ENCODE data around the gene FGR. TPM values are rescaled to one million over a fixed set of nuclear protein-coding genes. Genes with fewer than 3 reads are reported as not detected.

FGR gene
- total RNA-seq, 1 experiment from 2014 or later = not detected

DNA sequence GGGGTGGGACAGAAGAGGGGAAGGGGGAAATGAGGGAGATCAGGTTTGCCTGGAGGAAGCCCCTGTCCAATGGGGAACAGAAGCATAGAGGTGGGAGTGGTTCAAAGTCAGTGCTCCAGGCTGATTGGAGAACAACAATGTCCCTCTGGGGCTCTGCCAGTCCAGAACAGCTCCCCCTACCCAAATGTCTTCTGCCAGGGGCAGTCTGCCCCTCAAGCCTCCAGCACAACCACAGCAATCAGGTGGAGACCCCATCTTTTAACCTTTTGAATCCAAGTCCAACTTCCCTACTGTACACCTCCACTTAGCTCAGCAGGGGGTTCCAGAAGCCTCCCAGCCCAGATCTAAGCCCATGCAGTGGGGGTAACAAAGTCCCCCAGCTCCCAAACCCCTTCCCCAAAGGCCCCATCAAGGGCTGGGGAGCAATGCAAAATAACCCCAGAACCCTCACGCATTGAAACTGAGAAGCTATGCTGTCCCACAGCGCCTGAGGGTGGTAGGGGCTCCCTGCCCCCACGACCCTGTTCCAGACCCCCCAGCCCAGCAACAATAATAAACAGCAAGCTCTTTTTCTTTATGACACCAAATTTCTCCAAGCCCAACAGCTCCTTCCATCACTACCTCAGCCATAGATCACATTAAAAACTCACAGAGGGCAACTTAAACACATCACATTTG is 34.3 kb downstream of the FGR start:
- CTCF ChIA-PET = interaction anchor here (0.6 to 2.5 kb wide), 8 partner anchors 30 to 1109 kb away, joined by 3 to 37 read pairs (median 5); no protein-coding TSS in a partner anchor
- H3K4me3 ChIP-seq = no peak overlapping the region

DNA sequence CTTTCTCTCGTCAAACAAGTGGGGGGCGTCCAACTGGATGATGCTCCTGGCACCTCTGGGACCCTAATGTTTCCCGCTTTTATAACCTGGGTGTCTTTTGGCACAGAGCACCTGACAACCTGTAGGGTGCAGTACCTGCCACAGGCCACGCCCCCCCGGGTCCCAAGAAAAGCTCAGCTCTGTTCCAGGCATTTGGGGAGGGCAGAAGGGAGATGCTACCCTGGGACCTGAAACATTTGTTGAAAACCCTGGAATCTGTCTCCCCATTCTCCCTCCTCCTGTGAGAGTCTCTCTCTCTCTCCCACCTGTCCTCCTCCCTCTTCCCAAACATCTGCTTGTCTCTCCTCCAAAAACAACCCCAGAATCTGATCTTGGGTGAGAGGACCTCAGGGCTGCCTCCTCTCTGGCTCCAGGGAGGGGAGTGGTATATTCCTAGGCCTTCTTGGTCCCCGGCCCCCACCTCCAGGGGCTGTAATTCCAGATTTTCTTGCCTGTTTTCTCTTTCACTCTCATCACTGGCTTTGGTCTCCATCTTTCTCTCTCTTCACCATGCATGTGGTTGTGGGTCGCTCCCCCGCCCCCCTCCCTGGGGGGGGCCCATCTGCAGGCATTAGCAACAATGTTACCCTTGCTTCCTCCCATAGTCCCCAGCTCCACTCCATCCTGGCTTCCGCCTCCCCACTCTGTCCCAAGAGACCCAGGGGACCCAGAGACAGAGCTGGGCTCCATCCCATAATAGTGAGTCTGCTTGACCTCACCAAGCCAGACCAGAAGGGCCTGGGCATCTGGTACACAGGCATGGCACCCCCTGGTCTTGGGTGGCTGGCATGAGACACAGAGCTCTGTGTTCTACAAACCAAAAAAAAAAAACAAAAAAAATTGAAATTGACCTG is 35.1 kb downstream of the FGR start:
- intact Hi-C loops (cut with micrococcal nuclease; ENCODE audit: unreplicated experiment) = loop anchor here (5.0 kb wide), 1 partner anchor 183 kb away; no protein-coding TSS in a partner anchor
- H3K4me3 ChIP-seq = no peak overlapping the region
- H3K4me1 ChIP-seq (replicated peaks; ENCODE audit: insufficient read depth) = peaks cover 13% of the 10 kb centered on the region

More for the DNA sequence above, 34.3 kb downstream of the FGR start:
- Histone ChIP-seq H3F3A (ENCODE audit: insufficient read depth, low read depth) (peaks cover 3% of the 10 kb centered on the region; the same call in 1 of the 2 replicates), H3K4me1 (replicated peaks; ENCODE audit: insufficient read depth) (peaks cover 13% of the 10 kb centered on the region), H3K4me2 (no peak overlapping the region), H3K27ac (no peak overlapping the region), H2AFZ (no peak overlapping the region), H3K9me2 (ENCODE audit: insufficient read depth) (no peaks in the 10 kb centered on the region), H3K9me3 (ENCODE audit: insufficient read depth, low read depth) (no peaks in the 10 kb centered on the region), H4K20me1 (ENCODE audit: insufficient read depth) (peaks cover 12% of the 10 kb centered on the region), H3K79me2 (ENCODE audit: low read depth) (peaks cover 40% of the 10 kb centered on the region), H3K27me3 (ENCODE audit: insufficient read depth, low read depth) (no peaks in the 10 kb centered on the region), H3K36me3 (ENCODE audit: low read depth) (no peaks in the 10 kb centered on the region)
- no TSS peak for BruUV-seq (replicated peaks)
- no peak for DNase-seq
- POLR2A ChIA-PET (ENCODE audit: unreplicated experiment) = no interaction called here
- intact Hi-C loops (cut with micrococcal nuclease; ENCODE audit: unreplicated experiment) = loop anchor here (5.0 kb wide), 1 partner anchor 183 kb away; no protein-coding TSS in a partner anchor
- TF ChIP-seq EZH2 (IDR thresholded peaks at IDR 0.05; ENCODE audit: low read depth) = no peak
- TF ChIP-seq, protein P1, sequence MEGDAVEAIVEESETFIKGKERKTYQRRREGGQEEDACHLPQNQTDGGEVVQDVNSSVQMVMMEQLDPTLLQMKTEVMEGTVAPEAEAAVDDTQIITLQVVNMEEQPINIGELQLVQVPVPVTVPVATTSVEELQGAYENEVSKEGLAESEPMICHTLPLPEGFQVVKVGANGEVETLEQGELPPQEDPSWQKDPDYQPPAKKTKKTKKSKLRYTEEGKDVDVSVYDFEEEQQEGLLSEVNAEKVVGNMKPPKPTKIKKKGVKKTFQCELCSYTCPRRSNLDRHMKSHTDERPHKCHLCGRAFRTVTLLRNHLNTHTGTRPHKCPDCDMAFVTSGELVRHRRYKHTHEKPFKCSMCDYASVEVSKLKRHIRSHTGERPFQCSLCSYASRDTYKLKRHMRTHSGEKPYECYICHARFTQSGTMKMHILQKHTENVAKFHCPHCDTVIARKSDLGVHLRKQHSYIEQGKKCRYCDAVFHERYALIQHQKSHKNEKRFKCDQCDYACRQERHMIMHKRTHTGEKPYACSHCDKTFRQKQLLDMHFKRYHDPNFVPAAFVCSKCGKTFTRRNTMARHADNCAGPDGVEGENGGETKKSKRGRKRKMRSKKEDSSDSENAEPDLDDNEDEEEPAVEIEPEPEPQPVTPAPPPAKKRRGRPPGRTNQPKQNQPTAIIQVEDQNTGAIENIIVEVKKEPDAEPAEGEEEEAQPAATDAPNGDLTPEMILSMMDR (conservative IDR thresholded peaks at IDR 0.05) = no peak

More for the DNA sequence above, 35.1 kb downstream of the FGR start:
- H3K27ac ChIP-seq = no peak overlapping the region
- H3K36me3 ChIP-seq (ENCODE audit: low read depth) = no peaks in the 10 kb centered on the region
- BruUV-seq (replicated peaks) = no TSS peak
- H3K4me2 ChIP-seq = no peak overlapping the region
- no peaks in the 10 kb centered on the region for H3K9me3 ChIP-seq (ENCODE audit: insufficient read depth, low read depth)
- no peaks in the 10 kb centered on the region for H3K9me2 ChIP-seq (ENCODE audit: insufficient read depth)
- CTCF ChIA-PET = interaction anchor here (0.6 to 2.5 kb wide), 8 partner anchors 30 to 395 kb away, joined by 3 to 37 read pairs (median 5); no protein-coding TSS in a partner anchor
- no peak for DNase-seq
- POLR2A ChIA-PET (ENCODE audit: unreplicated experiment) = interaction anchor here (0.6 to 0.7 kb wide), 2 partner anchors 43 to 234 kb away, joined by 3 to 5 read pairs; no protein-coding TSS in a partner anchor
- H4K20me1 ChIP-seq (ENCODE audit: insufficient read depth) = peaks cover 12% of the 10 kb centered on the region
- peaks cover 3% of the 10 kb centered on the region; the same call in 1 of the 2 replicates for H3F3A ChIP-seq (ENCODE audit: insufficient read depth, low read depth)
- no peaks in the 10 kb centered on the region for H3K27me3 ChIP-seq (ENCODE audit: insufficient read depth, low read depth)
- no peak for TF ChIP-seq EZH2 (IDR thresholded peaks at IDR 0.05; ENCODE audit: low read depth)
- TF ChIP-seq, protein P1 (conservative IDR thresholded peaks at IDR 0.05) = no peak
- peaks cover 40% of the 10 kb centered on the region for H3K79me2 ChIP-seq (ENCODE audit: low read depth)
- H2AFZ ChIP-seq = no peak overlapping the region

Data from PC-9 (cell line).